HCT116 (cell line): ENCODE data around the gene KASH5. TPM values are rescaled to one million over a fixed set of nuclear protein-coding genes. Genes with fewer than 3 reads are reported as not detected.
A peak's percentile ranks its signal among the peaks of the same experiment; 100 is the strongest.

Experiments used
- ATAC-seq: fragments of 200-7000 bp; cut with Tn5 transposase; 2 replicates; pipeline ENCODE4 v1.9.1; 2020; ENCODE audit warnings: mild to moderate bottlenecking, moderate library complexity
- BruUV-seq: library from RNA; stranded (reverse); fragments of 400-500 nt; replicated peaks from 2 replicates; lab custom pipeline; 2021; lab: Mats Ljungman, UMichigan
- CTCF ChIA-PET: fragments of 300-600 bp; sonication (Branson Sonifier 250); formaldehyde crosslinking; loops from one replicate; lab custom pipeline; 2021; ENCODE audit warnings: antibody characterized with exemption; lab: Charles Lee
- POLR2A ChIA-PET: fragments of 300-600, 350-600 bp; sonication (Branson Sonifier 250); formaldehyde crosslinking; loops from one replicate; lab custom pipeline; 2021; ENCODE audit warnings: antibody characterized with exemption; lab: Charles Lee
- RAD21 ChIA-PET, 2 experiments: fragments of 300-600 bp; sonication (Branson Sonifier 250); formaldehyde crosslinking; loops; one replicate each; lab custom pipeline; 2023; ENCODE audit warnings: low total read pairs in 2 of 2; ENCODE audit not compliant: uncharacterized antibody in 2 of 2, unreplicated experiment in 2 of 2, low non-redundant PET in 1 of 2; lab: Charles Lee
- DNase-seq: peaks from one replicate; pipeline ENCODE4 v3.0.0-alpha.2; 2010; ENCODE audit warnings: low read depth, low spot score
- H2AFZ ChIP-seq: fragments of 200-600 bp; shearing (Covaris generic), sonication (generic); 2 replicates; pipeline ENCODE4 v1.6.1; 2017; ENCODE audit warnings: low read depth, mixed run types, mixed read lengths, antibody characterized with exemption, low read length; ENCODE audit not compliant: poor library complexity, severe bottlenecking
- H3K27ac ChIP-seq: 2 replicates; pipeline ENCODE4 v1.5.1; 2012; ENCODE audit warnings: low read depth, low read length
- H3K27me3 ChIP-seq: fragments of 200-600 bp; sonication (generic); 2 replicates; pipeline ENCODE4 v1.6.1; 2016; ENCODE audit warnings: mixed run types, low read length, mixed read lengths; ENCODE audit not compliant: insufficient read depth
- H3K36me3 ChIP-seq, 2 experiments: fragments of 200-500 bp in 1 of 2; fragments of 200-600 bp in 1 of 2; sonication (Bioruptor generic) in 1 of 2; sonication (generic) in 1 of 2; 2 replicates each; pipeline versions ENCODE4 v1.5.1 to v1.6.1; 2014 to 2016; ENCODE audit warnings: low read length in 2 of 2, inconsistent platforms in 1 of 2, mixed read lengths in 1 of 2, mixed run types in 1 of 2; ENCODE audit not compliant: insufficient read depth in 2 of 2, control insufficient read depth in 1 of 2
- H3K4me1 ChIP-seq, 2 experiments: fragments of 200-600 bp in 1 of 2; sonication (generic) in 1 of 2; 2 replicates each; pipeline versions ENCODE4 v1.5.1 to v1.6.1; 2012 to 2017; ENCODE audit warnings: low read length in 2 of 2, inconsistent platforms in 1 of 2, mild to moderate bottlenecking in 1 of 2, mixed read lengths in 1 of 2, mixed run types in 1 of 2, moderate library complexity in 1 of 2; ENCODE audit not compliant: insufficient read depth in 2 of 2, control insufficient read depth in 1 of 2
- H3K4me2 ChIP-seq: fragments of 200-600 bp; sonication (generic); 2 replicates; pipeline ENCODE4 v1.6.1; 2017; ENCODE audit warnings: mixed run types, low read length, mixed read lengths
- H3K4me3 ChIP-seq, 2 experiments: fragments of 200-600 bp in 1 of 2; sonication (generic) in 1 of 2; replicated peaks in 1 of 2; 2 replicates each; pipeline ENCODE4 v1.5.1; 2011 to 2016; ENCODE audit warnings: low read length in 2 of 2, control low read depth in 1 of 2, low read depth in 1 of 2, mild to moderate bottlenecking in 1 of 2, mixed read lengths in 1 of 2, mixed run types in 1 of 2
- H3K79me2 ChIP-seq: fragments of 200-600 bp; sonication (generic); 2 replicates; pipeline ENCODE4 v1.6.1; 2017; ENCODE audit warnings: mild to moderate bottlenecking, mixed run types, low read length, moderate library complexity, mixed read lengths; ENCODE audit not compliant: insufficient read depth
- H3K9ac ChIP-seq: fragments of 200-600 bp; sonication (generic); 2 replicates; pipeline ENCODE4 v1.6.1; 2016; ENCODE audit warnings: low read length, mixed read lengths
- H3K9me2 ChIP-seq: fragments of 200-600 bp; sonication (generic), shearing (Covaris generic); 2 replicates; pipeline ENCODE4 v1.6.1; 2017; ENCODE audit warnings: mixed run types, mild to moderate bottlenecking, moderate library complexity; ENCODE audit not compliant: insufficient read depth
- H3K9me3 ChIP-seq, 2 experiments: fragments of 200-500 bp in 1 of 2; fragments of 200-600 bp in 1 of 2; sonication (Bioruptor generic) in 1 of 2; sonication (generic) in 1 of 2; 2 replicates each; pipeline ENCODE4 v1.6.1; 2014 to 2017; ENCODE audit warnings: low read length in 2 of 2, mixed read lengths in 2 of 2, inconsistent platforms in 1 of 2, low read depth in 1 of 2, mild to moderate bottlenecking in 1 of 2, mixed run types in 1 of 2, moderate library complexity in 1 of 2; ENCODE audit not compliant: control insufficient read depth in 1 of 2, insufficient read depth in 1 of 2
- H4K20me1 ChIP-seq: fragments of 200-600 bp; sonication (generic), shearing (Covaris generic); 2 replicates; pipeline ENCODE4 v1.6.1; 2017; ENCODE audit warnings: mixed run types, mild to moderate bottlenecking, moderate library complexity; ENCODE audit not compliant: insufficient read depth
- CBX3 ChIP-seq: IDR thresholded peaks from 2 replicates; pipeline ENCODE4 v1.6.1; 2012; ENCODE audit warnings: low read depth
- CEBPB ChIP-seq: IDR thresholded peaks from 2 replicates; pipeline ENCODE4 v1.6.1; 2012; ENCODE audit warnings: low read depth
- EZH2phosphoT487 ChIP-seq: fragments of 200-600 bp; IDR thresholded peaks from 2 replicates; pipeline ENCODE4 v1.6.1; 2018; ENCODE audit warnings: antibody characterized with exemption, borderline replicate concordance
- FOSL1 ChIP-seq: IDR thresholded peaks from 2 replicates; pipeline ENCODE4 v1.6.1; 2012; ENCODE audit warnings: low read depth
- JUND ChIP-seq: IDR thresholded peaks from 2 replicates; pipeline ENCODE4 v1.6.1; 2012
- MAX ChIP-seq: IDR thresholded peaks from 2 replicates; pipeline ENCODE4 v1.6.1; 2012
- POLR2A ChIP-seq: IDR thresholded peaks from 2 replicates; pipeline ENCODE4 v1.7.0; 2011; ENCODE audit warnings: borderline replicate concordance; ENCODE audit not compliant: insufficient read depth, insufficient read length; ENCODE audit errors: extremely low read depth
- POLR2AphosphoS5 ChIP-seq: IDR thresholded peaks from 2 replicates; pipeline ENCODE4 v1.6.1; 2011; ENCODE audit warnings: mild to moderate bottlenecking, low read depth, low read length, moderate library complexity
- RAD21 ChIP-seq: IDR thresholded peaks from 2 replicates; pipeline ENCODE4 v1.6.1; 2012; ENCODE audit warnings: low read depth, mild to moderate bottlenecking
- REST ChIP-seq: IDR thresholded peaks from 2 replicates; pipeline ENCODE4 v1.6.1; 2012; ENCODE audit warnings: low read depth
- SIN3A ChIP-seq: IDR thresholded peaks from 2 replicates; pipeline ENCODE4 v1.6.1; 2012; ENCODE audit warnings: low read depth
- SRF ChIP-seq: IDR thresholded peaks from 2 replicates; pipeline ENCODE4 v1.6.1; 2012; ENCODE audit warnings: low read depth
- TCF7L2 ChIP-seq: IDR thresholded peaks from 2 replicates; pipeline ENCODE4 v1.7.0; 2011; ENCODE audit warnings: borderline replicate concordance, inconsistent platforms; ENCODE audit not compliant: insufficient read depth, insufficient read length; ENCODE audit errors: extremely low read depth
- YY1 ChIP-seq: IDR thresholded peaks from 2 replicates; pipeline ENCODE4 v1.6.1; 2011; ENCODE audit warnings: low read length, low read depth, moderate library complexity, mild to moderate bottlenecking; ENCODE audit not compliant: insufficient replicate concordance; ENCODE audit errors: extremely low read depth
- ZBTB33 ChIP-seq: IDR thresholded peaks from 2 replicates; pipeline ENCODE4 v1.6.1; 2011; ENCODE audit warnings: mild to moderate bottlenecking, low read length, moderate library complexity; ENCODE audit not compliant: insufficient replicate concordance; ENCODE audit errors: extremely low read depth
- ZNF274 ChIP-seq: fragments of 200-500 bp; sonication (Bioruptor generic); IDR thresholded peaks from 2 replicates; pipeline ENCODE4 v1.6.1; 2014; ENCODE audit warnings: mild to moderate bottlenecking, low read depth, low read length, inconsistent platforms
- intact Hi-C: fragments of 100-400 bp; cut with micrococcal nuclease; formaldehyde crosslinking; loops from 2 replicates; pipeline ENCODE4 v1.10.0; 2022
- total RNA-seq: library from RNA; stranded (reverse); gene quantifications from one replicate; pipeline ENCODE4 v1.2.1, GENCODE V29; 2021; ENCODE audit not compliant: unreplicated experiment

The KASH5 gene
- total RNA-seq, 1 experiment from 2014 or later, result not detected

- Histone ChIP-seq H3K79me2 (no peaks in the 10 kb centered on the region), H3K9ac (no peak overlapping the region), H3K4me2 (0 out of 2 replicates have a peak overlapping the region, but pooled peaks have one; percentile 12), H3K27ac (no peak overlapping the region), H2AFZ (no peak overlapping the region), H3K4me3 (no peak overlapping the region), H3K36me3 (no peaks in the 10 kb centered on the region), H3K9me3 (no peaks in the 10 kb centered on the region), H3K27me3 (no peaks in the 10 kb centered on the region), H3K4me1 (peaks cover 2 to 15% of the 10 kb centered on the region in 2 experiments; a peak in 1 of 4 replicates), H3K9me2 (no peaks in the 10 kb centered on the region), H4K20me1 (no peaks in the 10 kb centered on the region)
- TF ChIP-seq CBX3 (no peak), POLR2AphosphoS5 (no peak), CEBPB (no peak), SIN3A (no peak), YY1 (no peak), TCF7L2 (no peak), ZNF274 (no peak), SRF (no peak), REST (no peak), ZBTB33 (no peak), RAD21 (no peak), JUND (no peak), FOSL1 (no peak), EZH2phosphoT487 (no peak), MAX (no peak), POLR2A (no peak)
- POLR2A ChIA-PET, result interaction anchor here (1.0 to 1.1 kb wide), 2 partner anchors 17 to 44 kb away, joined by 3 to 5 read pairs; partner anchors contain the start of gene ALDH16A1
- ATAC-seq (no peak), DNase-seq (no peak)
- RAD21 ChIA-PET, result no interaction called here
- no TSS peak for BruUV-seq
- intact Hi-C loops, result no loop called here
- CTCF ChIA-PET, result interaction anchor here (2.0 kb wide), 1 partner anchor 18 kb away, joined by 5 read pairs; no protein-coding TSS in a partner anchor
Measured at GRCh38 chr19:49409441-49410029, 21.5 kb downstream of the KASH5 start.
